Pons (tissue), 1 donor: Measurements from ENCODE around the gene OR2T33.
"Not testable (repeated sequence)": the region's sequence is repeated elsewhere in the genome, so short reads cannot be mapped to it uniquely, and the experiment has no call there.

Experiments used
- DNase-seq: peaks from one replicate; pipeline ENCODE4 v3.0.0-alpha.2; 2016; ENCODE audit warnings: low spot score

OR2T33 gene, protein sequence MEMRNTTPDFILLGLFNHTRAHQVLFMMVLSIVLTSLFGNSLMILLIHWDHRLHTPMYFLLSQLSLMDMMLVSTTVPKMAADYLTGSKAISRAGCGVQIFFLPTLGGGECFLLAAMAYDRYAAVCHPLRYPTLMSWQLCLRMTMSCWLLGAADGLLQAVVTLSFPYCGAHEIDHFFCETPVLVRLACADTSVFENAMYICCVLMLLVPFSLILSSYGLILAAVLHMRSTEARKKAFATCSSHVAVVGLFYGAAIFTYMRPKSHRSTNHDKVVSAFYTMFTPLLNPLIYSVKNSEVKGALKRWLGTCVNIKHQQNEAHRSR

DNA sequence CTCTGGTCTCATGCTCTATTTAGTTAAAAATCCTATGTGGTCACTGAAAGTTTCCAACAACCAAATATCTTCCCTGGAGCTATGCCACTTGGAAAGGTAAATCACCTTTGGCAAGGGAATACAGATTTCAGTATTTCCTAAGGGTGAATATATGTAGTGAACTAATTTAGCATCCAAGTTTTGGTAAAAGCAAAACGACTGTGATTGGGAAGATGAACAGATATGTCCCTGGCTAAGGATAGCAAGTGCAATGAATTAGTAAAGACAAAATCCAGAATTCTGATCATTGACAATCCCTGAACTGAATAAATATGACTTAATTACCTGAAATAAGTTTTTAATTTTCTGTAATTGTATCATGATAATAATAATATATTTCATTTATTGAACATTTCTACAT is at the start of gene OR2T33:
TSS of gene OR2T33 (minus strand) at position 101 of the 400 bp plus-strand sequence. CDS start 4,162 bp downstream, outside the sequence.
- DNase-seq = no peak

DNA sequence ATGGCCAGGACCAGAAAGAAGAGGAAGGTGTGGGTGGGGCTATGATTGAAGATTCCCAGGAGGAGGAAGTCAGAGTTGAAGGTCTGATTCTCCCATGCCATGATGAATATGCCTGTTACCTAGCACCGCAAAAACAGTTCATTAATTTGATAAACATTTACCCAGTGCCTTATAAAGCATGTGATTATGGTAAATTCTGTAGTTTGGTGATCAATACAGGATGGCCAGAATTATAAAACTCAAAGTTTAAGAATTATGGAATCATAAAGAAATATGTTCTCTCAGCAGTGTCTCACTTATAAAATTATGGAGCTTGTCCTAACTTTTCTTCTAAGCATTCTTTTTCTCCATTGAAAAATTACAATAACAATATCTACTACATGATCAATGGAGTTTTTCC is 46.7 kb upstream of the OR2T33 start, which contains the start of gene OR2M7:
TSS of gene OR2M7 (minus strand) at position 101 of the 400 bp plus-strand sequence. CDS start at position 101, 0 bp downstream.
- no peak for DNase-seq

DNA sequence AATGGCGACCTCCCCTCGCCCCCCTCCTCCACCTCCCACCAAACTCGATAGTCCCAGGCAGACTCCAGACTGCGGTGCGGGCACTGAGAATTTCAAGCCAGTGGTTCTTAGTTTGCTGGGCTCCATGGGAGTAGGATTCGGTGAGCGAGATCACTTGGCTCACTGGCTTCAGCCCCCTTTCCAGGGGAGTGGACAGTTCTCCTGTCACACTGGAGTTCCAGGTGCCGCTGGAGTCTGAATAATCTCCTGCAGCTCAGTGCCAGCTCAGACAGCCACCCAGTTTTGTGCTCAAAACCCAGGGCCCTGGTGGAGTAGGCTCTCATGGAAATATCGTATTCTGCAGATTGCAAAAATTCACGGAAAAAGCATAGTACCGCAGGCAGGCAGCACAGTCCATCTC is 39.0 kb upstream of the OR2T33 start:
- DNase-seq = no peak

DNA sequence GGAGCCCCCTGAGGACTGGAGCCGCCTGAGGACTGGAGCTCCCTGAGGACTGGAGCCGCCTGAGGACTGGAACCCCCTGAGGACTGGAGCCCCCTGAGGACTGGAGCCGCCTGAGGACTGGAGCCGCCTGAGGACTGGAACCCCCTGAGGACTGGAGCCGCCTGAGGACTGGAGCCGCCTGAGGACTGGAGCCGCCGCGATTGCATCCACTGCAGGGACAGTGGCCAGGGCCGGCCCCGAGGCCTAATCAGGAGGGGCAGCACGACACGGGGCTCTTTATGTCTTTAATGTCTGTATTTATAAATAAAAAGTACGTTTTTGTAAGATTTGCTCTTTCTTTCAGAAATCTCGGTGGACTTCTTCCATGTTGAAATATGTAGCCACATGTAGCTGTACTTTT is 29.0 kb upstream of the OR2T33 start:
- not testable (repeated sequence) for DNase-seq

DNA sequence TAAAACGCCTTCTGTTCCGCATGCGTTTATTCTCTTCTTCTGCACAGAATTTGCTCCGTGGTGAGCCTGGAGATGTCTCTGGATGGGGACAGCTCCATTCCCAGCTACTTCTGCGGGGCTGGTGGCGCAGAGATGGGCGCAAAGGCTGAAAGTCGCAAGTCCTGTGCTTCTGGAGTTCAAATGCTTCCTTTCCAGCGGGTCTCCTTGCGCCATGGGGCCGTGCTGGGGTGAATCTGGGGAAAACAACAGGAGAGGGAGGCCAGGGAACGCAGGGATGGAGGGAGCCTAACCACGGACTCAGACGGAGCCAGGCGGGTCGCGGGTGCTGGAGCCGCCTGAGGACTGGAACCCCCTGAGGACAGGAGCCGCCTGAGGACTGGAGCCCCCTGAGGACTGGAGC is 28.3 kb upstream of the OR2T33 start:
- no peak for DNase-seq

DNA sequence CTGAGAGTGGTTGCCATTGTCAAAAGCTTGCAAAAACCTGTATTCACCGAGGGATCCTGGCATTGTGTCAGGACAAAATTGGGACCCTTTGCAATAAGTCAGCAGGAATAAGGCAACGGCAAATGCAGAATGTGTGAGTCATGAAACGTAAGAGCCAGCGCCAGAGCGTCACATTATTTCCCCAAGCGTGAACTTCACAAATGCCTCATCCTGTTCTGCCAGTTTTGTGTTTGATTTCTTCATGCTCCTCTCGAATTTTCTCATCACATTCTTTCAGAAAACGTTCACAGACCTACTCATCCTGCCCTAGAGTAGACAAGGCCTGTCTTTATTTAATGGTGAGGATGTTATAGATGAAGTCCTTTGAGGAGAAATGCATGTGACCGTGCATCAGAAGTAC is 27.9 kb upstream of the OR2T33 start:
- not testable (repeated sequence) for DNase-seq

DNA sequence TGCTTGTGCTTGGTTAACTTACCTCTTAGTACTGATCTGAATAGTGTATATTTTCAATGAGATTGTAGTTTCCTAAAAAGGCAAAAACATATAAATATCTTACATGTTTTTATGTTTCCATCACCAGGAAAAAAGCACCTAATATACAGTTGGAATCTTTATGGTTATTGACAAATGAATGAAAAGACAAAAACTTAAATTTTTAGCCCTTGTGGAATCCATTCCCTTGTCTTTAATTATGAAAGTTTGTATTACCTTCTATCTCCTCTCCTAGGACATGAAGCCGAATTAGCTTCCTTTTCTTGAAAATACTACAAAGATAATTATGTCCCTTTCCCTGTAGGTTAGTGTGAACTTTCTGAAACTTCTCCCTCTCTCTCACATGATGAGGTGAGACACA is 25.5 kb upstream of the OR2T33 start, which contains the start of gene OR2T12:
TSS of gene OR2T12 (minus strand) at position 101 of the 400 bp plus-strand sequence. CDS start 7,846 bp downstream, outside the sequence.
- DNase-seq = no peak

DNA sequence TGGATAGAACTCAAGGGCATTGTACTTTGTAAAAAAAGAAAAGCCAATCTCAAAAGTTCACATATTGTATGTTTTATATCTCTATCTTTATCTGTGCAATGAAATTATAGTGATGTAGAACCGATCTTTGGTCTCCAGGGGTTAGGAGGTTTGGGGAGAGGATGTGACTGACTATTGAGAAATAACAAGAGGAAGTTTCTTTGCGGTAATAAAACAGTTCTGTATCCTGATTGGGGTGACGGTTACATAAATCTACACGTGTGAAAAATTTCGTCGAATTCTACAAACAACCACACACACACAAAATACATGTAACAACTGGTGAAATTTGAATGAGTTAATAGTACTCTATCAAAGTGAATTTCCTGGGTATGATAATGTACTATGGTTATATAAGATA is 10.6 kb upstream of the OR2T33 start:
- no peak for DNase-seq

DNA sequence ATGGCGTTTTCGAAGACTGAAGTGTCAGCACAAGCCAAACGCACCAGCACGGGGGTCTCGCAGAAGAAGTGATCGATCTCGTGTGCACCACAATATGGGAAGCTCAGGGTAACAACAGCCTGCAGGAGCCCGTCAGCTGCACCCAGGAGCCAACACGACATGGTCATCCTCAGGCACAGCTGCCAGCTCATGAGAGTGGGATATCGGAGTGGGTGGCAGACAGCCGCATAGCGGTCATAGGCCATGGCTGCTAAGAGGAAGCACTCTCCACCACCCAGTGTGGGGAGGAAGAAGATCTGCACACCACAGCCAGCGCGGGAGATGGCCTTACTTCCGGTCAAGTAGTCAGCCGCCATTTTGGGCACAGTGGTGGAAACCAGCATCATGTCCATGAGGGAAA is 4.6 kb downstream of the OR2T33 start:
- DNase-seq = not testable (repeated sequence)

DNA sequence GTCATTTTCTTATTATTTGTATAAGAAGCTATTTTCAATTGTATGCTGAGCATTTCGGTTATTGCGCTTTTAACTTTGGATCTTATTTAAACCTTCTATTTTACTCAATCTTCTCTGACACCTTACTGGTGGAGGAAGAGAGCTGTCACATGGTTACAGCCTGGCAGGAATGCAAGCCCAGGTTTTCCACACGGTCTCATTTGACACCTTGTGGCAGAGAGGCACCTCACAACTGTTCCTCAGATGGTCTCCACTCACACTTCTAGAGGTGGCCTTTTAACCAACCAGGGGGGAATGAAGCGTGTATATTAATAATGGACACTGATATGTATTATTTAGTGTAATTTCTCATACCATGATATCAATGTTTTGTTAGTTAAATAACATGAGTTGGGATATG is 9.6 kb downstream of the OR2T33 start:
- no peak for DNase-seq

DNA sequence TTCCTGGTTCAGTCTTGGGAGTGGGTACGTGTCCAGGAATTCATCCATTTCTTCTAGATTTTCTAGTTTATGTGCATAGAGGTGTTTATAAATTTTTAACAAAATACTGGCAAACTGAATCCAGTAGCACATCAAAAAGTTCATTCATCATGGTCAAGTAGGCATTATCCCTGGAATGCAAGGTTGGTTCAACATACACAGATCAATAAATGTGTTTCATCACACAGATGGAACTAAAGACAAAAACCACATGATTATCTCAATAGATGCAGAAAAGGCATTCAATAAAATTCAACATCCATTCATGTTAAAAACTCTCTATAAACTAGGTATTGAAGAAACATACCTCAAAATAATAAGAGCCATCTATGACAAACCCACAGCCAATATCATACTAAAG is 18.5 kb downstream of the OR2T33 start:
- DNase-seq = not testable (repeated sequence)

DNA sequence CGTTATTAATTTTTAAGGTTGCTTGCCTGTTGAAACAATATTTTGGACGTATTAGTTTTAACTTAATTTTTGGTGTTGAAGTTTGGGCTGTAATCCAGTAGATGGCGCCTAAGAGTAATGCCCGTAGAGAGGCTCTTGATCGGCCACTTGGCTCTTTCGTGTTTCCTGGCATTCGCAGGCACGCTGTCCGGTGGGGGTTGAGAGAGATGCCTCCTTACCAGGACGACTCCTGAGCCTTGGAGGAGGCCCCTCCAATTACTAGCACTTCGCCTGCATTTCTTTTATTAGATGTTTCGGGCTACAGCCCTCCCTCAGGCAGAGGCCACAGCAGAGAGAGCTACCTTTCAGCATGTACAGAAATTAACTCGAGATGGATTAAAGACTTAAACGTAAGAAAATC is 34.6 kb downstream of the OR2T33 start:
- peak; percentile 71 for DNase-seq

DNA sequence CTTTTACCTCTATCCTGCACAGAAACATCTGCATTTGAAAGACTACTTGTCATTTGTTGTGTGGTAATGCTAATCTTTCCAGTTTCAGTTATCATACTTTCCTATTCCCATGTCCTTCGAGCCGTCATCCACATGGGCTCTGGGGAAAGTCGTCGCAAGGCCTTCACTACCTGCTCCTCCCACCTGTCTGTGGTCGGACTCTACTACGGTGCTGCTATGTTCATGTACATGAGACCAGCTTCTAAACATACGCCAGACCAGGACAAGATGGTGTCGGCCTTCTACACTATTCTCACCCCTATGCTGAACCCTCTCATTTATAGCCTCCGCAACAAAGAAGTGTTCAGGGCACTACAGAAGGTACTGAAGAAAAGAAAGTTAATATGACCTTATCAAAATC is 38.3 kb downstream of the OR2T33 start:
- DNase-seq = no peak

DNA sequence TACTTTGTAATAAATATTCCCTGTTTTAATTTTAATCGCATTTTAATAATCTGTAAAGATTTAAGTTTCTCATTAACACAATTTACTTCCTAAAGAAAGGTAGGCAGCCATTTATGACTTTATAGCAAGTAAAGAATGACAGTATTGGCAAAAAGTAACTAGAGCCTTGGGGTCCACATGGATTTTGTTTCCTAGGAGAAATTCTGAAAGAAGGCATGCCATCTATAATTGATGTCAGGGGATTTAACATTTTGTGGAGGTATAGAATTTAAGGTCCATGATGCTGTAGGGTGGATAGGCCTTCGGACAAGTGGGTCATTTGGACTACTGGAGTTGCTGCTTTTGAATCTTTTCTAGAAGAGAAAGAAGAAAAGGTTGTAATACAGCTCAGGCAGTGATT is 46.7 kb downstream of the OR2T33 start, which contains the start of gene OR2M4:
TSS of gene OR2M4 (plus strand) at position 301 of the 400 bp plus-strand sequence. CDS start 7,512 bp downstream, outside the sequence.
- DNase-seq = no peak

DNA sequence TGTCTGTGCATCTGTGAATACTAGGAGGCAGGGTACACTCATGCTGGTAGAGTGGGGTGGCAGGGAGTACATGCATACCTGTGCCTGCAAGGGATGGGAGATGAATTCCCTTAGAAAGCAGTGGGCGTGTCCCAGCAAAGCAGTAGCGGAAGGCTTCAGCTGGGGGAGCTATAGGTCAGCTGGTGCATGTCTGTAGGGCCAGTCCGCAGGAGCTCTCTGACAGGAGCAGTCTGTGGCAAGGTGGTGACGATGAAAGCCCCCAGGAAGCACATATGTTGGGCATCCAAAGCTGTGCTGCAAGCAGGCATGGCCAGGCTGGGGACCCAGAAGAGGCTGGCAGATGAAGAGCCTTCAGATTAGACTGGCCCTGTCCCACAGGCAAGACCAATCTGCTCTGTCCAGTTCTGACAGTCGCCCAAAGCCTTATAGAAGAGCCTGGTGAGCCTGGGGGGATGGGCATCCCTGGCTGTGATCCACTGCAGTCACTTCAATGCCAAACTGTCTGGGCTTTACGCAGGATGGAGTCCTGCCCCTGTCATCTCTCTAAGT is 48.3 kb downstream of the OR2T33 start:
- DNase-seq = no peak

DNA sequence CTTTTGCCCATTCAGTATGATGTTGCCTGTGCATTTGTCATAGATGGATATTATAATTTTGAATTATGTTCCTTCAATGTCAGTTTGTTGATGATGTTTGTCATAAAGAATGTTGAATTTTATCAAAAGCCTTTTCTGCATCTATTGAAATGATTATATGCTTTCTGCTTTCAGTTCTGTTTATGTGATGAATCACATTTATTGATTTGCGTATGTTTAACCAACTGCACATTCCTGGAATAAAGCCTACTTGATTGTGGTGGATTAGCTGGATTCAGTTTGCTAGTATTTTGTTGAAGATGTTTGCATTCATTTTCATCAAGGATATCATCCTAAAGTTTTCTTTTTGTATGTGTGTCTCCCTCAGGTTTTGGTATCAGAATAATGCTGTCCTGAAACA is 52.2 kb downstream of the OR2T33 start:
- no peak for DNase-seq
